ENCODE measurements around the gene SNX27.

- TF ChIP-seq, protein P1, sequence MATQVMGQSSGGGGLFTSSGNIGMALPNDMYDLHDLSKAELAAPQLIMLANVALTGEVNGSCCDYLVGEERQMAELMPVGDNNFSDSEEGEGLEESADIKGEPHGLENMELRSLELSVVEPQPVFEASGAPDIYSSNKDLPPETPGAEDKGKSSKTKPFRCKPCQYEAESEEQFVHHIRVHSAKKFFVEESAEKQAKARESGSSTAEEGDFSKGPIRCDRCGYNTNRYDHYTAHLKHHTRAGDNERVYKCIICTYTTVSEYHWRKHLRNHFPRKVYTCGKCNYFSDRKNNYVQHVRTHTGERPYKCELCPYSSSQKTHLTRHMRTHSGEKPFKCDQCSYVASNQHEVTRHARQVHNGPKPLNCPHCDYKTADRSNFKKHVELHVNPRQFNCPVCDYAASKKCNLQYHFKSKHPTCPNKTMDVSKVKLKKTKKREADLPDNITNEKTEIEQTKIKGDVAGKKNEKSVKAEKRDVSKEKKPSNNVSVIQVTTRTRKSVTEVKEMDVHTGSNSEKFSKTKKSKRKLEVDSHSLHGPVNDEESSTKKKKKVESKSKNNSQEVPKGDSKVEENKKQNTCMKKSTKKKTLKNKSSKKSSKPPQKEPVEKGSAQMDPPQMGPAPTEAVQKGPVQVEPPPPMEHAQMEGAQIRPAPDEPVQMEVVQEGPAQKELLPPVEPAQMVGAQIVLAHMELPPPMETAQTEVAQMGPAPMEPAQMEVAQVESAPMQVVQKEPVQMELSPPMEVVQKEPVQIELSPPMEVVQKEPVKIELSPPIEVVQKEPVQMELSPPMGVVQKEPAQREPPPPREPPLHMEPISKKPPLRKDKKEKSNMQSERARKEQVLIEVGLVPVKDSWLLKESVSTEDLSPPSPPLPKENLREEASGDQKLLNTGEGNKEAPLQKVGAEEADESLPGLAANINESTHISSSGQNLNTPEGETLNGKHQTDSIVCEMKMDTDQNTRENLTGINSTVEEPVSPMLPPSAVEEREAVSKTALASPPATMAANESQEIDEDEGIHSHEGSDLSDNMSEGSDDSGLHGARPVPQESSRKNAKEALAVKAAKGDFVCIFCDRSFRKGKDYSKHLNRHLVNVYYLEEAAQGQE (IDR thresholded peaks at IDR 0.05; ENCODE audit: insufficient read depth in 1 of 2, low read depth in 2 of 2, low read length in 2 of 2): no peak
- no peak for TF ChIP-seq TAF1 (IDR thresholded peaks at IDR 0.05; ENCODE audit: borderline replicate concordance, insufficient read depth, low read length)
Observed at GRCh38 chr1:151615711-151616504, 4.1 kb downstream of the SNX27 start.
